HG02981 (cell line): ENCODE measurements around the gene ALDH1A3.

Source experiments
- ATAC-seq: cut with Tn5 transposase; IDR thresholded peaks from one replicate; pipeline ENCODE4 v1.9.1; 2021; ENCODE audit warnings: mild to moderate bottlenecking, moderate library complexity; ENCODE audit not compliant: unreplicated experiment

The ALDH1A3 gene

GRCh38 chr15:100944986-100945385 lies 65.4 kb downstream of the ALDH1A3 start:
- no peak for ATAC-seq

GRCh38 chr15:100947760-100948429 lies 68.3 kb downstream of the ALDH1A3 start:
- ATAC-seq, result no peak

- ATAC-seq, result no peak
Observed at GRCh38 chr15:100948430-100948762, 68.8 kb downstream of the ALDH1A3 start.

GRCh38 chr15:100949691-100950090 lies 70.1 kb downstream of the ALDH1A3 start:
- ATAC-seq, result no peak

- no peak for ATAC-seq
Observed at GRCh38 chr15:100951965-100952364, 72.3 kb downstream of the ALDH1A3 start.

- no peak for ATAC-seq
Observed at GRCh38 chr15:100952566-100952965, 72.9 kb downstream of the ALDH1A3 start.

- no peak for ATAC-seq
Observed at GRCh38 chr15:100958326-100959065, 78.9 kb downstream of the ALDH1A3 start.

- no peak for ATAC-seq
Observed at GRCh38 chr15:100959066-100960050, 79.7 kb downstream of the ALDH1A3 start.
